Skeletal muscle tissue (tissue), 4 donors: ENCODE measurements around the gene LRSAM1. TPM values are rescaled to one million over a fixed set of nuclear protein-coding genes. Genes with fewer than 3 reads are reported as not detected.
A peak's percentile ranks its signal among the peaks of the same experiment; 100 is the strongest.

Experiments
- H3K27ac ChIP-seq: one replicate; pipeline ENCODE4 v1.7.0; 2013; ENCODE audit warnings: mild to moderate bottlenecking, low read depth, low read length, inconsistent platforms
- H3K27me3 ChIP-seq, 3 donors: one replicate each; pipeline ENCODE4 v1.7.0; 2013; ENCODE audit warnings: low read length in 3 of 3; ENCODE audit not compliant: control insufficient read depth in 3 of 3, insufficient read depth in 3 of 3
- H3K36me3 ChIP-seq, 3 donors: one replicate each; pipeline ENCODE4 v1.7.0; 2013; ENCODE audit warnings: low read length in 3 of 3; ENCODE audit not compliant: control insufficient read depth in 3 of 3, insufficient read depth in 3 of 3
- H3K4me1 ChIP-seq, 3 donors: one replicate each; pipeline ENCODE4 v1.7.0; 2013; ENCODE audit warnings: low read length in 3 of 3, mild to moderate bottlenecking in 3 of 3; ENCODE audit not compliant: control insufficient read depth in 3 of 3, insufficient read depth in 3 of 3
- H3K4me3 ChIP-seq, 3 donors: one replicate each; pipeline ENCODE4 v1.7.0; 2013; ENCODE audit warnings: low read length in 3 of 3
- H3K9ac ChIP-seq, 3 donors: one replicate each; pipeline ENCODE4 v1.7.0; 2013; ENCODE audit warnings: low read length in 3 of 3, mild to moderate bottlenecking in 3 of 3, moderate library complexity in 2 of 3, low read depth in 1 of 3
- H3K9me3 ChIP-seq, 3 donors: one replicate each; pipeline ENCODE4 v1.7.0; 2013; ENCODE audit warnings: low read length in 3 of 3; ENCODE audit not compliant: control insufficient read depth in 3 of 3
- total RNA-seq: library from RNA; depleted of rRNA; stranded (reverse); fragments of >200 nt; gene quantifications from one replicate; pipeline ENCODE4 v1.2.3, GENCODE V29; 2014
- donor health status: Osteomylitis.

The LRSAM1 gene
- 10.4 TPM for total RNA-seq

DNA sequence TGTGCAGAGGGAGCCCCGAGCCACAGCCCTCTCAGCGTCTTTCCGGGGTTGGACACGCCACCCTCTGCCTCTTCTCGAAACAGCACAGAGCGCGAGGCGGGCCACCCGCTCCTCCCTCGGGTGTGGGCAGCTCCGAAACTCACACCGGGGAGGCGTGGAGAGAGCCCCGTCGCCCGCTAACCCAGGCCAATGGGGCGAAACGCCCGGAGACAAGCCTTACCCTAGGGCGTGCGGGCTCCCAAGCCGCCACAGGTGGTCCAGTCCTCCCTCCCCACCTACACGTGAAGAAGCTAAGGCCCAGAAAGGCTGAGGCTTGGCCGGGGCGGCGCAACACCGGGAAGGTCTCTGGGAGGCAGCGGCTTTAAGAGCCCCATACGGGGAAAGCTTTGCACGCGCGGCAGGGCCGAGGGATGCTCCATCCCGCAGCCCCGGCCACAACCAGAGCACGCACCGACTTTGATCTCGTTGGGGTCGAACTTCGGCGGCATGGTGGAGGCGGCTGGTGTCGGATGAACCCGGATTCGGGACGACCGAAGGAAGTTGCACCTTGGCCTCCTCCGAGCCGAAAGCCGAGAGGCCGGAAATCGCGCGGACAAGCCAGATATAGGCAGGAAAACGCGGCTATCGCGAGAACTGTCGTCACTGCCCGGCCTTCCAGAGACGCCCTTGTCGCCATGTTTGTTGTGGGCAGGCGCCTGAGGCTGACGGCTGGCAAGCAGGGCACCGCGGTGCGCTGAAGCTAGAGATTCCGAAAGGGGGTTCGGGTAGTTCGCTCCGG is at the start of gene LRSAM1, which contains the start of gene RPL12:
LRSAM1 (plus strand) TSS at position 681 of the 778 bp plus-strand sequence. CDS start 3,018 bp downstream, outside the sequence.
RPL12 (minus strand) TSS at position 577 of the 778 bp plus-strand sequence; CDS start at position 488, 89 bp downstream.
- Histone ChIP-seq H3K27me3 (no peaks in the 10 kb centered on the region), H3K27ac (peak within 1 kb of the TSS; percentile 91), H3K4me1 (peaks cover 31 to 46% (median 35%) of the 10 kb centered on the region in 3 donors), H3K36me3 (peaks cover 42 to 49% (median 44%) of the 10 kb centered on the region in 3 donors), H3K4me3 (peak within 1 kb of the TSS; percentile 94 to 96 (median 95)), H3K9me3 (no peaks in the 10 kb centered on the region), H3K9ac (peak within 1 kb of the TSS; percentile 93 to 96 (median 94))

DNA sequence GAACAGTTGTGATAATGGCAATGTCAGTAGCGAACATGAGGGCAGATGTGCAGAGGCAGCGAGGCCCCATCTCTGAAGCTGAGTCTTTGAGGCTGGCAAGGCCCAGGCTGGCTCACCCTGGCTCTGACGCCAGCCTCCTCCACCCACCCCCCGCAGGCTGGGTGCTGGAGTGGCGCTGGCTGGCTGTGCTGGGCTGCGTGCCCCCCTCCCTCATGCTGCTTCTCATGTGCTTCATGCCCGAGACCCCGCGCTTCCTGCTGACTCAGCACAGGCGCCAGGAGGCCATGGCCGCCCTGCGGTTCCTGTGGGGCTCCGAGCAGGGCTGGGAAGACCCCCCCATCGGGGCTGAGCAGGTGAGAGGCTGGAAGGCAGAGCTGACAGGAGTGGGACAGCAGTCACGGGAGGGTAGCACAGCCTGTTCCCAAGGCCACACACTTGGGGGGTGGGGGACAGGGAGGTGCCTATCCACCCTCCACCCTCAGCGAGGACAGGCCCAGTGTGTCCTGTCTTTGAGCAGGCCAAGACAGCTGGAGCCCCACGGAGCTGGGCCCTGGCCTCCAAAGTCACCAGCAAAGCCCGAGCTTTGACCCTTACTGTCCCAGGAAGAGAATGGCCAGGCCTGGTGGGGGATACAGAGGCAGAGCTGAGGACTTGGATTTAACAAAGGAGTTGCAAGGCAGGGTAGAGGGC is 48.8 kb upstream of the LRSAM1 start:
- no peak overlapping the region for H3K27ac ChIP-seq
- H3K9me3 ChIP-seq: no peaks in the 10 kb centered on the region
- peaks cover 30 to 47% (median 40%) of the 10 kb centered on the region in 3 donors for H3K36me3 ChIP-seq
- peaks cover 13 to 23% (median 13%) of the 10 kb centered on the region in 3 donors for H3K4me1 ChIP-seq
- no peaks in the 10 kb centered on the region for H3K27me3 ChIP-seq
- no peak overlapping the region for H3K9ac ChIP-seq
- H3K4me3 ChIP-seq: no peak overlapping the region

DNA sequence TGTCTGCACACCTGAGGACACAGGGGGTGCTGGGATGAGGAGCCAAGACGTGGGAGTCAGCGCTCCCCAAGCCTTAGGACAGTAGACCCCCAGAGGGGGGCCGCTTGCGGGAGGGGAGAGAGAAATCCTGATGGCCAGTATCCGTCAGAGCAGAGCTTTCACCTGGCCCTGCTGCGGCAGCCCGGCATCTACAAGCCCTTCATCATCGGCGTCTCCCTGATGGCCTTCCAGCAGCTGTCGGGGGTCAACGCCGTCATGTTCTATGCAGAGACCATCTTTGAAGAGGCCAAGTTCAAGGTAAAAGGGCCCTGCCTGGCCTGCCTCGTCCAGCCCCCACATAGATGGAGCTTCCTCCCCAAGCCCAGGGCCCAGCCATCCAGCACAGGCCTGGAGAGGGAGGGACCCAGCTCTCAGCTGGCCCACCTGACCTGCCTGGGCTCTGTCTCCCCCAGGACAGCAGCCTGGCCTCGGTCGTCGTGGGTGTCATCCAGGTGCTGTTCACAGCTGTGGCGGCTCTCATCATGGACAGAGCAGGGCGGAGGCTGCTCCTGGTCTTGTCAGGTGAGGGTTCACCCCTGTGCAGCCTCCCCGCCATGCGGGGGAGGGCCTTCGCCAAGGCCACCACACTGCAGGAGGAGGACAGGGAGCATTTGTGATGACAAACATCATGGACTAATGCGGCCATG is 47.7 kb upstream of the LRSAM1 start:
- Histone ChIP-seq H3K4me1 (peaks cover 4 to 14% (median 7%) of the 10 kb centered on the region in 3 donors), H3K27me3 (no peaks in the 10 kb centered on the region), H3K27ac (no peak overlapping the region), H3K36me3 (peaks cover 30 to 48% (median 41%) of the 10 kb centered on the region in 3 donors), H3K9ac (no peak overlapping the region), H3K4me3 (no peak overlapping the region), H3K9me3 (no peaks in the 10 kb centered on the region)

DNA sequence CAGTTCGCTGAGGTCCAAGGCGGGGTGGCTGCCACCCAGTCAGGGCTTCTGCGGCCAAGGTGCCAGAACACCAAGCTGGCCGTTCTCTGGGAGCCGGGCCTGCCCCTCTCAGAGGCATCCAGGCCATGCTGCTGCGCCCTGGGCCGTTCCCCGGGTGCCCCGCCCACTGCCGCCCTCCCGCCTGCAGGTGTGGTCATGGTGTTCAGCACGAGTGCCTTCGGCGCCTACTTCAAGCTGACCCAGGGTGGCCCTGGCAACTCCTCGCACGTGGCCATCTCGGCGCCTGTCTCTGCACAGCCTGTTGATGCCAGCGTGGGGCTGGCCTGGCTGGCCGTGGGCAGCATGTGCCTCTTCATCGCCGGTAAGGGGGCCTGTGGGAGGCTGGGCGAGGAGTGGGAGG is 46.7 kb upstream of the LRSAM1 start:
- Histone ChIP-seq H3K27ac (no peak overlapping the region), H3K9ac (no peak overlapping the region), H3K4me1 (peaks cover 0 to 8% (median 3%) of the 10 kb centered on the region in 3 donors), H3K27me3 (no peaks in the 10 kb centered on the region), H3K9me3 (no peaks in the 10 kb centered on the region), H3K36me3 (peaks cover 30 to 48% (median 37%) of the 10 kb centered on the region in 3 donors), H3K4me3 (no peak overlapping the region)

DNA sequence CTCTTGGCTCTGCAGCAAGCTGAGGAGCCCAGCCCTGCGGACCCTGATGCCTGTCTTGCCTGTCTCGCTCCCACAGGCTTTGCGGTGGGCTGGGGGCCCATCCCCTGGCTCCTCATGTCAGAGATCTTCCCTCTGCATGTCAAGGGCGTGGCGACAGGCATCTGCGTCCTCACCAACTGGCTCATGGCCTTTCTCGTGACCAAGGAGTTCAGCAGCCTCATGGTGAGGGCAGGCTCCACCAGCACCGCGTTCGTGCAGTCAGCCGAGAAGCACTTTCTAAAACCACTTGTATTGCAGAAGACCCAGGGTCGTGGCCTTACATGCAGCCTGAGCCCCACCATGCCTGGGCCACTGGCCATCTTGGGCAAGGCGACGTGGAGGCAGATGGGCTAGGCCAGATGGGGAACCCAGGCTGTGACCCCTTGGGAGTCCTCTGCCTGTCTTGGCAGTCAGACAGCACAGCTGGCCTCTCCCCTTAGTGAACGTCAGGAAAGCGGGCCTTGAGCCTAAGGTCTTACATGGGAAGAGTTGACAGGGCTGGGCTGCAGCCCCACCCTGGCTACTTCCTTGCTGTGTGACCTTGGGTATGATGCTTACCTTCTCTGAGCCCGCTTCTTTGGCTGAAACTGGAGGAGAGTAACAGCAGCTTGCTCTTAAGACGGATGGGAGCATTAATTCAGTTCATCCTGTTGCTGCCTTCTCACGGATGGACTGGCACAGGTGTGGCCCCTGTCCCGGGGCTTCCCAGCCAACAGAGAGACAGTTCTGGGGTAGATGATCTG is 45.8 kb upstream of the LRSAM1 start:
- H3K9ac ChIP-seq: peak overlapping the region in 2 of 3 donors; percentile 8 to 11
- no peaks in the 10 kb centered on the region for H3K27me3 ChIP-seq
- peaks cover 0 to 8% (median 3%) of the 10 kb centered on the region in 3 donors for H3K4me1 ChIP-seq
- no peaks in the 10 kb centered on the region for H3K9me3 ChIP-seq
- no peak overlapping the region for H3K27ac ChIP-seq
- H3K4me3 ChIP-seq: no peak overlapping the region
- H3K36me3 ChIP-seq: peaks cover 30 to 42% (median 37%) of the 10 kb centered on the region in 3 donors

DNA sequence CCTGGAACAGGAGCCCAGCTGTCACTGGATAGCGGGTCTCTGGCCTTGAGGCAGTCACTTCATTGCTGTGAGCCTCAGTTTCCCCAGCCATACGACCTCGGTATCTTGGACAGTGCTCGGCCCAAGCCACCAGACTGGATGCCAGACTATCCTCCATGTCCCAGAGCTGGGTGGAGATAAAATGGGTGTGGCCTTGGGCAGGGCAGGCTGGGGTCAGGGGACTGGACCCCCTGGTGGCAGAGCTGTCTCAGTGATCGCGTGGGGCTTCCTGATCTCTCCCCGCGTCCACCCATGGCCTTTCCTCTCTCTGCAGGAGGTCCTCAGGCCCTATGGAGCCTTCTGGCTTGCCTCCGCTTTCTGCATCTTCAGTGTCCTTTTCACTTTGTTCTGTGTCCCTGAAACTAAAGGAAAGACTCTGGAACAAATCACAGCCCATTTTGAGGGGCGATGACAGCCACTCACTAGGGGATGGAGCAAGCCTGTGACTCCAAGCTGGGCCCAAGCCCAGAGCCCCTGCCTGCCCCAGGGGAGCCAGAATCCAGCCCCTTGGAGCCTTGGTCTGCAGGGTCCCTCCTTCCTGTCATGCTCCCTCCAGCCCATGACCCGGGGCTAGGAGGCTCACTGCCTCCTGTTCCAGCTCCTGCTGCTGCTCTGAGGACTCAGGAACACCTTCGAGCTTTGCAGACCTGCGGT is 44.4 kb upstream of the LRSAM1 start:
- no peaks in the 10 kb centered on the region for H3K27me3 ChIP-seq
- no peaks in the 10 kb centered on the region for H3K9me3 ChIP-seq
- H3K9ac ChIP-seq: peak overlapping the region in 1 of 3 donors; percentile 16
- H3K27ac ChIP-seq: no peak overlapping the region
- H3K36me3 ChIP-seq: peaks cover 24 to 39% (median 31%) of the 10 kb centered on the region in 3 donors
- H3K4me1 ChIP-seq: peaks cover 0 to 8% (median 3%) of the 10 kb centered on the region in 3 donors
- no peak overlapping the region for H3K4me3 ChIP-seq

DNA sequence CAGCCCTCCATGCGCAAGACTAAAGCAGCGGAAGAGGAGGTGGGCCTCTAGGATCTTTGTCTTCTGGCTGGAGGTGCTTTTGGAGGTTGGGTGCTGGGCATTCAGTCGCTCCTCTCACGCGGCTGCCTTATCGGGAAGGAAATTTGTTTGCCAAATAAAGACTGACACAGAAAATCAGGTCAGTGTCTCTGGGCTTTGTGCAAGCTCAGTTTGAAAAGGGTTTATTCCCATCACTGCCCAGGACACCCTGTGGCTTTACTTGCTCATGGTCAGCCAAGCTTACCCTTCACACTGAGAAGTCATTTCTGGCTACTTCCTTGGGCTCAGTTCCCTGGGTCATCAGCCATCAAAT is 43.8 kb upstream of the LRSAM1 start:
- no peaks in the 10 kb centered on the region for H3K9me3 ChIP-seq
- no peaks in the 10 kb centered on the region for H3K27me3 ChIP-seq
- peak overlapping the region in 1 of 3 donors; percentile 16 for H3K9ac ChIP-seq
- H3K4me3 ChIP-seq: no peak overlapping the region
- peaks cover 0 to 8% (median 3%) of the 10 kb centered on the region in 3 donors for H3K4me1 ChIP-seq
- H3K36me3 ChIP-seq: peaks cover 20 to 33% (median 31%) of the 10 kb centered on the region in 3 donors
- H3K27ac ChIP-seq: no peak overlapping the region

DNA sequence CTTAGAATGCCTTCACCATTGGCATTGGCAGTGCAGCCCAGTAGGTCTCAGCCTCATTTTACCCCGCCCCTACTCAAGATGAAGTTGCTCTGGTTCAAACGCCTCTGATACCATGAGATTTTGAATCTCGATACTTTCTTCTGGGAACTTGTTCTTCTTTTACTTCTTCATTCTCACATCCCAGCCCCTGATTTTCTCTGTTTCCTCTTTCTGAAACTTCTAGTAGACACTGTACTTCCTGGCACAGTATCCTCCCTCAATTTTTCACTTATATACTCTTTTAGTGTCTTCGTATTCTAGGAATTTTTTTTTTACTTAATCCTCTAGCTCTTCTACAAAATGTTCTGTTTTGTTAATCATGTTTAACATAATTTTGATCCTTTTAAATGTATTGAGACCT is 40.2 kb upstream of the LRSAM1 start:
- Histone ChIP-seq H3K4me3 (no peak overlapping the region), H3K27me3 (no peaks in the 10 kb centered on the region), H3K27ac (no peak overlapping the region), H3K36me3 (peaks cover 3 to 11% (median 6%) of the 10 kb centered on the region in 3 donors), H3K9ac (no peak overlapping the region), H3K4me1 (no peaks in the 10 kb centered on the region), H3K9me3 (no peaks in the 10 kb centered on the region)

DNA sequence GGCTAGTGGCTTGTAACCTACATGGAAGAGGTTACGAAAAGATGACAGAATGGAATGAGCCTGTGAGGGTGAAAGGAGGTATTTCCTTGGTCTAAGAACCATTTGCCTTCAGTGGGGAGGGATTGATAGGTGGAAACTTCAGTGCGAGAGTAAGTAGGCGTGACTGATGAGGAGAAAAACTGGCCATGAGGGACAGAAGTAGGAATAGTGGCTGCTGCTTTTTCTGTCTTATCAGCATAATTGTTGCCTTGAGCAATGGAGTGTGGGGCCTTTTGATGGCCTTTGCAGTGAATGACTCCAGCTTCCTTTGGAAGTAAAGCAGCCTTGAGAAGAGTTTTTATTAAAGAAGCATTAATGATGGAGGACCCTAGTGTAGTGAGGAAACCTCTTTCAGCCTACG is 36.2 kb upstream of the LRSAM1 start:
- Histone ChIP-seq H3K36me3 (no peaks in the 10 kb centered on the region), H3K27me3 (no peaks in the 10 kb centered on the region), H3K4me3 (no peak overlapping the region), H3K4me1 (peaks cover 9 to 14% (median 13%) of the 10 kb centered on the region in 3 donors), H3K9me3 (no peaks in the 10 kb centered on the region), H3K9ac (no peak overlapping the region), H3K27ac (no peak overlapping the region)
